HG02885 (cell line): Measurements from ENCODE around the gene SYTL2.
"Not testable (repeated sequence)": the region's sequence is repeated elsewhere in the genome, so short reads cannot be mapped to it uniquely, and the experiment has no call there.

Experiments
- ATAC-seq: cut with Tn5 transposase; IDR thresholded peaks from one replicate; pipeline ENCODE4 v1.9.1; 2021; ENCODE audit warnings: mild to moderate bottlenecking; ENCODE audit not compliant: unreplicated experiment, poor library complexity

The SYTL2 gene

GRCh38 chr11:85699957-85700741, 110.8 kb downstream of the SYTL2 start:
- peak; percentile 89 for ATAC-seq

- ATAC-seq, result no peak
Measured at GRCh38 chr11:85698195-85698594, 112.7 kb downstream of the SYTL2 start.

GRCh38 chr11:85697747-85698146, 113.2 kb downstream of the SYTL2 start:
- no peak for ATAC-seq

GRCh38 chr11:85695546-85695945, 115.4 kb downstream of the SYTL2 start:
- ATAC-seq, result no peak

GRCh38 chr11:85694385-85694980, 116.5 kb downstream of the SYTL2 start:
- ATAC-seq, result no peak

- no peak for ATAC-seq
Measured at GRCh38 chr11:85685820-85686459, 125.0 kb downstream of the SYTL2 start, which contains the start of gene CCDC89. Gene CCDC89 (minus strand): TSS chr11:85686195. CDS start chr11:85686130, 65 bp downstream.

GRCh38 chr11:85685125-85685819, 125.7 kb downstream of the SYTL2 start:
- ATAC-seq, result no peak

GRCh38 chr11:85682330-85683305, 128.3 kb downstream of the SYTL2 start:
- ATAC-seq, result peak; percentile 82

- ATAC-seq, result no peak
Measured at GRCh38 chr11:85680897-85681296, 130.0 kb downstream of the SYTL2 start.

- no peak for ATAC-seq
Measured at GRCh38 chr11:85679576-85679975, 131.4 kb downstream of the SYTL2 start.

- no peak for ATAC-seq
Measured at GRCh38 chr11:85673393-85673792, 137.5 kb downstream of the SYTL2 start.

- peak; percentile 54 for ATAC-seq
Measured at GRCh38 chr11:85672105-85672902, 138.6 kb downstream of the SYTL2 start.

GRCh38 chr11:85670949-85671663, 139.8 kb downstream of the SYTL2 start:
- ATAC-seq, result not testable (repeated sequence)

- ATAC-seq, result no peak
Measured at GRCh38 chr11:85668157-85668556, 142.8 kb downstream of the SYTL2 start.

GRCh38 chr11:85666687-85667086, 144.3 kb downstream of the SYTL2 start:
- no peak for ATAC-seq

- ATAC-seq, result no peak
Measured at GRCh38 chr11:85665733-85666132, 145.2 kb downstream of the SYTL2 start.

GRCh38 chr11:85664615-85665481, 146.1 kb downstream of the SYTL2 start, which contains the start of gene CREBZF:
Gene CREBZF (minus strand): TSS chr11:85665129. CDS start chr11:85664875, 254 bp downstream.
- ATAC-seq, result peak; percentile 90
